Lower lobe of right lung (tissue), 2 donors: Measurements from ENCODE around the gene ST8SIA2. TPM values are rescaled to one million over a fixed set of nuclear protein-coding genes. Genes with fewer than 3 reads are reported as not detected.

ENCODE experiments used
- ATAC-seq, 2 donors: fragments of 200-7000 bp; cut with Tn5 transposase; one replicate each; pipeline ENCODE4 v1.9.1; 2020 to 2022; ENCODE audit warnings: mild to moderate bottlenecking in 2 of 2, moderate library complexity in 2 of 2
- DNase-seq: peaks from one replicate; pipeline ENCODE4 v3.0.0-alpha.2; 2020
- H3K27ac ChIP-seq: fragments of 200-600 bp; one replicate; pipeline ENCODE4 v1.8.0; 2022
- H3K27me3 ChIP-seq: fragments of 200-600 bp; one replicate; pipeline ENCODE4 v1.8.0; 2022; ENCODE audit warnings: low read depth
- H3K36me3 ChIP-seq: fragments of 200-600 bp; one replicate; pipeline ENCODE4 v1.8.0; 2022; ENCODE audit warnings: mild to moderate bottlenecking
- H3K4me1 ChIP-seq: fragments of 200-600 bp; one replicate; pipeline ENCODE4 v1.8.0; 2022
- H3K4me3 ChIP-seq: fragments of 200-600 bp; one replicate; pipeline ENCODE4 v1.8.0; 2022; ENCODE audit warnings: mild to moderate bottlenecking
- H3K9me3 ChIP-seq: fragments of 200-600 bp; one replicate; pipeline ENCODE4 v1.8.0; 2022
- CTCF ChIP-seq: fragments of 200-600 bp; IDR thresholded peaks from one replicate; pipeline ENCODE4 v1.8.0; 2022; ENCODE audit warnings: antibody characterized with exemption, mild to moderate bottlenecking
- intact Hi-C: fragments of 100-400 bp; cut with DNase I; formaldehyde crosslinking; loops from one replicate; pipeline ENCODE4 v1.11.0; 2022
- total RNA-seq: library from RNA; stranded (reverse); fragmentation: NEBNext Ultra II Directional; extraction: Animal tissue kit (Norgen Biotek cat#: 25700); gene quantifications from one replicate; pipeline ENCODE4 v1.2.1, GENCODE V29; 2021
- donor health status: DM: no; HTN: yes; CAD: no; lungs with severe emphysema.

Gene ST8SIA2
- total RNA-seq, 1 donor from 2014 or later: not detected

- Histone ChIP-seq H3K27me3 (peaks cover 6% of the 10 kb centered on the region), H3K4me1 (no peaks in the 10 kb centered on the region), H3K27ac (no peak overlapping the region), H3K36me3 (no peaks in the 10 kb centered on the region), H3K9me3 (no peaks in the 10 kb centered on the region), H3K4me3 (no peak overlapping the region)
- DNase-seq: no peak
- intact Hi-C loops: no loop called here
- TF ChIP-seq CTCF: no peak
- no peak for ATAC-seq
Measured at GRCh38 chr15:92413510-92413909, 19.8 kb downstream of the ST8SIA2 start.

- no peaks in the 10 kb centered on the region for H3K36me3 ChIP-seq
- H3K4me3 ChIP-seq: no peak overlapping the region
- ATAC-seq: no peak
- intact Hi-C loops: no loop called here
- no peaks in the 10 kb centered on the region for H3K4me1 ChIP-seq
- H3K27me3 ChIP-seq: peaks cover 6% of the 10 kb centered on the region
- DNase-seq: no peak
- no peak overlapping the region for H3K27ac ChIP-seq
- no peaks in the 10 kb centered on the region for H3K9me3 ChIP-seq
- no peak for TF ChIP-seq CTCF
Measured at GRCh38 chr15:92415639-92416297, 22.1 kb downstream of the ST8SIA2 start.

- intact Hi-C loops: no loop called here
- Histone ChIP-seq H3K4me1 (no peaks in the 10 kb centered on the region), H3K27ac (no peak overlapping the region), H3K4me3 (no peak overlapping the region), H3K36me3 (no peaks in the 10 kb centered on the region), H3K27me3 (peaks cover 6% of the 10 kb centered on the region), H3K9me3 (no peaks in the 10 kb centered on the region)
- no peak for TF ChIP-seq CTCF
- ATAC-seq (no peak), DNase-seq (no peak)
Measured at GRCh38 chr15:92416557-92416956, 22.9 kb downstream of the ST8SIA2 start.

GRCh38 chr15:92417716-92418115 lies 24.0 kb downstream of the ST8SIA2 start:
- DNase-seq (no peak), ATAC-seq (no peak)
- no peaks in the 10 kb centered on the region for H3K9me3 ChIP-seq
- H3K4me1 ChIP-seq: no peaks in the 10 kb centered on the region
- H3K27ac ChIP-seq: no peak overlapping the region
- H3K36me3 ChIP-seq: no peaks in the 10 kb centered on the region
- no peak for TF ChIP-seq CTCF
- H3K4me3 ChIP-seq: no peak overlapping the region
- peaks cover 6% of the 10 kb centered on the region for H3K27me3 ChIP-seq
- intact Hi-C loops: no loop called here

- no peak for DNase-seq
- intact Hi-C loops: no loop called here
- peaks cover 6% of the 10 kb centered on the region for H3K27me3 ChIP-seq
- H3K27ac ChIP-seq: no peak overlapping the region
- no peaks in the 10 kb centered on the region for H3K4me1 ChIP-seq
- no peak overlapping the region for H3K4me3 ChIP-seq
- ATAC-seq: no peak
- TF ChIP-seq CTCF: no peak
- H3K9me3 ChIP-seq: no peaks in the 10 kb centered on the region
- H3K36me3 ChIP-seq: no peaks in the 10 kb centered on the region
Measured at GRCh38 chr15:92418864-92419263, 25.2 kb downstream of the ST8SIA2 start.

- Histone ChIP-seq H3K27ac (no peak overlapping the region), H3K27me3 (peaks cover 5% of the 10 kb centered on the region), H3K9me3 (no peaks in the 10 kb centered on the region), H3K4me3 (no peak overlapping the region), H3K36me3 (no peaks in the 10 kb centered on the region), H3K4me1 (no peaks in the 10 kb centered on the region)
- DNase-seq: no peak
- ATAC-seq: no peak
- intact Hi-C loops: no loop called here
- TF ChIP-seq CTCF: no peak
Measured at GRCh38 chr15:92421976-92422375, 28.3 kb downstream of the ST8SIA2 start.
